ENCODE data around the gene MDP1. TPM values are rescaled to one million over a fixed set of nuclear protein-coding genes. Genes with fewer than 3 reads are reported as not detected.

MDP1 gene
- total and polyA plus RNA-seq, 10 of the 15 experiments (the other 5 are each of a cell fraction or from before 2014, with no cell fraction given): 10.4 to 45.8 (median 23.5) TPM

DNA sequence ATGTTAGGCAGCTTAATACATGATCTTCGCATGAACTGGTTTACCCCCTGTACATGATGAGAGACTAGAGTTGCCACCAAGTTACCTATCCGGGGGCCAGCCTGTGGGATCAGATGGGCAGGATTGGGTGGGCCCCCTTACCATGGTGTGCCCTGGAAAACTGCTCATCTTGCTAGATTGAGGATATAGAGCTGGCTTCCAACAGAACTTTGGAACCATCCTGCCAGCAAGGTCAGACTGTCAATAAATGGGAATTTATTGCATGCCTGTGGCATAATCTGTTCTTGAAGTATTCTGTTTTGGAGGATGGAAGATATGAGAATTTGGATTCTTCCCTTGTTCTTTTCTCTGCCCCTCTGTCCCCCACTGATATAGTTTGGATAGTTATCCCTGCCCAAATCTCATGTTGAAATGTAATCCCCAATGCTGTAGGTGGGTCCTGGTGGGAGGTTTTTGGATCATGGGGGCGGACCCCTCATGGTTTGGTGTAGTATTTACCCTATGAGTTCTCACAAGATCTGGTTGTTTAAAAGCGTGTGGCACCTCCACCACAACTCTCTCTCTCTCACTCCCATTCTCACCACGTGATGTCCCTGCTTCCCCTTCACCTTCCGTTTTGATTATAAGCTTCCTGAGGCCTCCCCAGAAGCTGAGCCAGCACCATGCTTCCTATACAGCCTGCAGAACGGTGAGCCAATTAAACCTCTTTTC, 16.9 kb downstream of the MDP1 start:
- ChIA-PET POLR2A (interaction anchor here (0.6 to 1.9 kb wide), 9 partner anchors 10 to 221 kb away, joined by 3 to 11 read pairs (median 4); partner anchors contain the start of gene IRF9), RAD21 (ENCODE audit: unreplicated experiment) (no interaction called here), CTCF (interaction anchor here (1.4 to 1.5 kb wide), 2 partner anchors 17 to 109 kb away, joined by 4 to 6 read pairs; partner anchors contain the start of genes CIDEB and MDP1), SMC1A (ENCODE audit: uncharacterized antibody, unreplicated experiment) (interaction anchor here (0.7 to 1.1 kb wide), 2 partner anchors 11 to 22 kb away, joined by 3 read pairs; no protein-coding TSS in a partner anchor)
- intact Hi-C loops (cut with micrococcal nuclease; ENCODE audit: unreplicated experiment) (no loop called here), in situ Hi-C loops (cut with MboI) (no loop called here)
- peaks cover 15% of the 10 kb centered on the region for H3K4me1 ChIP-seq (ENCODE audit: control insufficient read depth, insufficient read depth, low read length)
- DNase-seq (ENCODE audit: low read depth, low spot score) (no peak), FAIRE-seq (no peak), ATAC-seq (no peak)
- H2AFZ ChIP-seq (ENCODE audit: control insufficient read depth, low read depth, low read length): no peak overlapping the region
- no peak overlapping the region for H3K9ac ChIP-seq (ENCODE audit: control insufficient read depth, insufficient read depth, low read length)
- H3K4me3 ChIP-seq: no peak overlapping the region
- H4K20me1 ChIP-seq (ENCODE audit: control insufficient read depth, insufficient read depth): no peaks in the 10 kb centered on the region
- H3K36me3 ChIP-seq (ENCODE audit: control insufficient read depth in 2 of 2, insufficient read depth in 2 of 2, low read length in 1 of 2): no peaks in the 10 kb centered on the region; a peak in 1 of 4 replicates
- H3K27me3 ChIP-seq (replicated peaks in 1 of 2; ENCODE audit: control insufficient read depth in 2 of 2, insufficient read depth in 2 of 2, low read length in 1 of 2): no peaks in the 10 kb centered on the region
- 64% methylated on average over 7 of the region's 7 CpGs for WGBS (ENCODE audit: insufficient coverage, insufficient replicate concordance, low lambda C conversion rate, missing lambda C conversion rate)
- TF ChIP-seq, protein P1, sequence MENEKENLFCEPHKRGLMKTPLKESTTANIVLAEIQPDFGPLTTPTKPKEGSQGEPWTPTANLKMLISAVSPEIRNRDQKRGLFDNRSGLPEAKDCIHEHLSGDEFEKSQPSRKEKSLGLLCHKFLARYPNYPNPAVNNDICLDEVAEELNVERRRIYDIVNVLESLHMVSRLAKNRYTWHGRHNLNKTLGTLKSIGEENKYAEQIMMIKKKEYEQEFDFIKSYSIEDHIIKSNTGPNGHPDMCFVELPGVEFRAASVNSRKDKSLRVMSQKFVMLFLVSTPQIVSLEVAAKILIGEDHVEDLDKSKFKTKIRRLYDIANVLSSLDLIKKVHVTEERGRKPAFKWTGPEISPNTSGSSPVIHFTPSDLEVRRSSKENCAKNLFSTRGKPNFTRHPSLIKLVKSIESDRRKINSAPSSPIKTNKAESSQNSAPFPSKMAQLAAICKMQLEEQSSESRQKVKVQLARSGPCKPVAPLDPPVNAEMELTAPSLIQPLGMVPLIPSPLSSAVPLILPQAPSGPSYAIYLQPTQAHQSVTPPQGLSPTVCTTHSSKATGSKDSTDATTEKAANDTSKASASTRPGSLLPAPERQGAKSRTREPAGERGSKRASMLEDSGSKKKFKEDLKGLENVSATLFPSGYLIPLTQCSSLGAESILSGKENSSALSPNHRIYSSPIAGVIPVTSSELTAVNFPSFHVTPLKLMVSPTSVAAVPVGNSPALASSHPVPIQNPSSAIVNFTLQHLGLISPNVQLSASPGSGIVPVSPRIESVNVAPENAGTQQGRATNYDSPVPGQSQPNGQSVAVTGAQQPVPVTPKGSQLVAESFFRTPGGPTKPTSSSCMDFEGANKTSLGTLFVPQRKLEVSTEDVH (IDR thresholded peaks at IDR 0.05; ENCODE audit: low read depth, partially characterized antibody): no peak
- TF ChIP-seq, protein P2, sequence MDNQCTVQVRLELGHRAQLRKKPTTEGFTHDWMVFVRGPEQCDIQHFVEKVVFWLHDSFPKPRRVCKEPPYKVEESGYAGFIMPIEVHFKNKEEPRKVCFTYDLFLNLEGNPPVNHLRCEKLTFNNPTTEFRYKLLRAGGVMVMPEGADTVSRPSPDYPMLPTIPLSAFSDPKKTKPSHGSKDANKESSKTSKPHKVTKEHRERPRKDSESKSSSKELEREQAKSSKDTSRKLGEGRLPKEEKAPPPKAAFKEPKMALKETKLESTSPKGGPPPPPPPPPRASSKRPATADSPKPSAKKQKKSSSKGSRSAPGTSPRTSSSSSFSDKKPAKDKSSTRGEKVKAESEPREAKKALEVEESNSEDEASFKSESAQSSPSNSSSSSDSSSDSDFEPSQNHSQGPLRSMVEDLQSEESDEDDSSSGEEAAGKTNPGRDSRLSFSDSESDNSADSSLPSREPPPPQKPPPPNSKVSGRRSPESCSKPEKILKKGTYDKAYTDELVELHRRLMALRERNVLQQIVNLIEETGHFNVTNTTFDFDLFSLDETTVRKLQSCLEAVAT (IDR thresholded peaks at IDR 0.05): 0 out of 2 replicates have a peak, but pooled peaks have one; percentile 49
- no TSS peak for BruUV-seq (replicated peaks)
- peaks cover 5% of the 10 kb centered on the region for H3K9me3 ChIP-seq (replicated peaks; ENCODE audit: control insufficient read depth, insufficient read depth, low read length)
- peaks cover 44% of the 10 kb centered on the region for H3K79me2 ChIP-seq (ENCODE audit: control insufficient read depth, insufficient read depth, low read length)
- H3K27ac ChIP-seq (ENCODE audit: control insufficient read depth, insufficient read depth): no peak overlapping the region; the same call in 1 of the 2 replicates
- peak overlapping the region; percentile 36 for H3K4me2 ChIP-seq (ENCODE audit: control insufficient read depth, insufficient read depth)

Measured in GM12878 (cell line).